ENCODE results near the gene CEP131. TPM values are rescaled to one million over a fixed set of nuclear protein-coding genes. Genes with fewer than 3 reads are reported as not detected.

The CEP131 gene
- polyA plus RNA-seq, 2 of the 4 experiments (the other 2 are of a cell fraction) = 3.3 to 11.5 TPM

DNA sequence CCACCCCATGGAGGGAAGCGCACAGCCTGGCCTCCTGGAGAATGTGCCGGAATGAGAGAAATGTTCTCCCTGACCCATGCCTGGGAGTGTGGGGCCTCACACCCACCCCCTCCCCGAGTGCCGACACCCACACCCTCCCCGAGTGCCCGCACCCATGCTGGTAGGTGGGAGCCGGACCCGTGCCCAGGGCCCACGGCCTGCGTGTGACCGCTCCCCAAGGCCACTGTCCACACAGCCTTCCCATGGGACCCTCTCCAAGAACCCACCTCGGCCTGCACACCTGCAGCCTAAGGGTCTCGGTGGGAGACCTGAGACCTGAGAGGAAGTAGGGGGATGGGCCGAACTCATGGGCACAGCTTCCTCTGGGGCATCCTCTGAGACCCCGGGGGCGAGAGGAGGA is 60.8 kb downstream of the CEP131 start:
- Histone ChIP-seq H3K9me3 (no peaks in the 10 kb centered on the region), H3K27ac (no peak overlapping the region), H3K4me1 (peaks cover 6% of the 10 kb centered on the region; the same call in 2 of the 3 replicates), H3K4me2 (no peak overlapping the region), H3K4me3 (no peak overlapping the region)
- no peak for TF ChIP-seq HOXA7 (CRISPR knock-in tag; IDR thresholded peaks at IDR 0.05)
- TF ChIP-seq ZNF302 (CRISPR knock-in tag; IDR thresholded peaks at IDR 0.05) = no peak
- WGBS (ENCODE audit: missing lambda C conversion rate) = 63% methylated on average over 7 of the region's 16 CpGs
- CTCF ChIA-PET = interaction anchor here (1.0 to 2.0 kb wide), 4 partner anchors 18 to 86 kb away, joined by 3 to 7 read pairs (median 5); no protein-coding TSS in a partner anchor
- POLR2A ChIA-PET = no interaction called here
- FAIRE-seq = no peak
- no peak for ATAC-seq
- no peak for DNase-seq (ENCODE audit: low read depth in 1 of 2, low spot score in 1 of 2)

DNA sequence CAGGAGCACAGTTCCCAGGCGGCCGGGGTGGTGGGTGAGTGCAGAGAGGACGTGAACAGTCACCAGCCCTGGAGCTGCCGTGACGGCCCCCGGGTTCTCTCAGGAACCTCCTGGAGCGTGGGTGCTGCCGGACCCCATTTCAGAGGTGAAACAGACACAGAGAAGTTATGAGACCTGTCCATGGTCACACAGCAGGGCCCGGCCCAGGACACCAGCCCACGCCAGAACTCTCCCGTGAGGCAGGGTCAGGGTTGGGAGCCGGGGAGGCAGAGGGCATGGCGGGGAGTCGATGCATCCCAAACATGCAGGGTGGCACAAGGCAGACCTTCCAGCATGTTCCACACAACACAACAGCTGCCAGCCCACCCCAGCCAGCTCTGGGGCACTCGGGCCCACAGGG is 61.2 kb downstream of the CEP131 start:
- H3K4me2 ChIP-seq = no peak overlapping the region
- no peak overlapping the region for H3K27ac ChIP-seq
- no peak for FAIRE-seq

DNA sequence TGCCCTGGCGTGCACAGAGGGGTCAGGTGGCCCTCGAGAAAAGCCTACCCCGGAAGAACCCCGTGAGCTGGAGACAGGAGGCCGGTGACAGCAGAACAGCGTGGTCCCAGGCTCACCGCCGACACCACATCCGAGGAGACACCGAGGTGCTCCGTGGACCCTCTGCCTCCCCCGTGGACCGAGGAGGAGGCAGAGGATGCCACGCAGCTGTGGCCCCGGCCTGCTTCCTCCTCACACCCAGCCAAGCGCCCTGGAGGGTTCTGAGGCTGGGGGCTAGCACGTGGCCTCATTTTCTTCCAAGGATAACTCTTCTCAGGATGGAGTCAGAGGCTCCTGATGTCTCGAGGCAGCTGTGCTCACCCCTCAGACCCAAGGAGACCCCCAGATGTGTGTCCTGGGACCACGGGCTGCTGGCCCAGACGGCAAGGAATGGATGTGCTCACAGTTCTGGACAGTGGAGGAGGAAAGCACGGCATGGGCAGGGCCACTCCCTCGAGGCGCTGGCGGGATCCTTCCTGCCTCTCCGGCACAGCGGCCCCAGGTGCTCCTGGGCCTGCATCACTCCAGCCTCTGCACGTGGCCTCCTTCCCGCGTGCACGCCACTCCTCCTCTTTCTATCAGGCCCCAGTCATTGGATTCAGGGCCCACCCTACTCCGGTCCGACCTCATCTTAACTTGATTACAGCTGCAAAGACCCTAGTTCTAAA is 61.9 kb downstream of the CEP131 start:
- no peaks in the 10 kb centered on the region for H3K9me3 ChIP-seq
- H3K4me2 ChIP-seq = no peak overlapping the region
- DNase-seq (ENCODE audit: low read depth in 1 of 2, low spot score in 1 of 2) (no peak), FAIRE-seq (no peak), ATAC-seq (0 out of 6 replicates have a peak, but pooled peaks of 1 of the 2 experiments have one; percentile 3)
- ChIA-PET CTCF (interaction anchor here (1.8 to 2.0 kb wide), 2 partner anchors 19 to 40 kb away, joined by 7 read pairs; no protein-coding TSS in a partner anchor), POLR2A (no interaction called here)
- no peak overlapping the region for H3K27ac ChIP-seq
- no peak for TF ChIP-seq CHD2 (IDR thresholded peaks at IDR 0.05; ENCODE audit: low read length, partially characterized antibody)
- no peak for TF ChIP-seq ZNF302 (CRISPR knock-in tag; IDR thresholded peaks at IDR 0.05)
- TF ChIP-seq NPAS2 (CRISPR knock-in tag; IDR thresholded peaks at IDR 0.05; ENCODE audit: borderline replicate concordance) = no peak
- TF ChIP-seq ZC3H11A (IDR thresholded peaks at IDR 0.05) = no peak
- TF ChIP-seq, protein P1, sequence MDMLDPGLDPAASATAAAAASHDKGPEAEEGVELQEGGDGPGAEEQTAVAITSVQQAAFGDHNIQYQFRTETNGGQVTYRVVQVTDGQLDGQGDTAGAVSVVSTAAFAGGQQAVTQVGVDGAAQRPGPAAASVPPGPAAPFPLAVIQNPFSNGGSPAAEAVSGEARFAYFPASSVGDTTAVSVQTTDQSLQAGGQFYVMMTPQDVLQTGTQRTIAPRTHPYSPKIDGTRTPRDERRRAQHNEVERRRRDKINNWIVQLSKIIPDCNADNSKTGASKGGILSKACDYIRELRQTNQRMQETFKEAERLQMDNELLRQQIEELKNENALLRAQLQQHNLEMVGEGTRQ (IDR thresholded peaks at IDR 0.05) = no peak
- no peak for TF ChIP-seq CEBPB (IDR thresholded peaks at IDR 0.05)
- TF ChIP-seq GATA3 (IDR thresholded peaks at IDR 0.05; ENCODE audit: borderline replicate concordance) = no peak
- TF ChIP-seq MAFK (IDR thresholded peaks at IDR 0.05; ENCODE audit: partially characterized antibody) = no peak
- no peak for TF ChIP-seq EHMT2 (IDR thresholded peaks at IDR 0.05; ENCODE audit: low read depth)
- WGBS (ENCODE audit: missing lambda C conversion rate) = 74% methylated on average over 27 of the region's 32 CpGs
- H3K4me3 ChIP-seq = no peak overlapping the region
- peaks cover 6% of the 10 kb centered on the region; the same call in 2 of the 3 replicates for H3K4me1 ChIP-seq

More for the DNA sequence above, 61.2 kb downstream of the CEP131 start:
- no peak for TF ChIP-seq CHD2 (IDR thresholded peaks at IDR 0.05; ENCODE audit: low read length, partially characterized antibody)
- TF ChIP-seq, protein P2, sequence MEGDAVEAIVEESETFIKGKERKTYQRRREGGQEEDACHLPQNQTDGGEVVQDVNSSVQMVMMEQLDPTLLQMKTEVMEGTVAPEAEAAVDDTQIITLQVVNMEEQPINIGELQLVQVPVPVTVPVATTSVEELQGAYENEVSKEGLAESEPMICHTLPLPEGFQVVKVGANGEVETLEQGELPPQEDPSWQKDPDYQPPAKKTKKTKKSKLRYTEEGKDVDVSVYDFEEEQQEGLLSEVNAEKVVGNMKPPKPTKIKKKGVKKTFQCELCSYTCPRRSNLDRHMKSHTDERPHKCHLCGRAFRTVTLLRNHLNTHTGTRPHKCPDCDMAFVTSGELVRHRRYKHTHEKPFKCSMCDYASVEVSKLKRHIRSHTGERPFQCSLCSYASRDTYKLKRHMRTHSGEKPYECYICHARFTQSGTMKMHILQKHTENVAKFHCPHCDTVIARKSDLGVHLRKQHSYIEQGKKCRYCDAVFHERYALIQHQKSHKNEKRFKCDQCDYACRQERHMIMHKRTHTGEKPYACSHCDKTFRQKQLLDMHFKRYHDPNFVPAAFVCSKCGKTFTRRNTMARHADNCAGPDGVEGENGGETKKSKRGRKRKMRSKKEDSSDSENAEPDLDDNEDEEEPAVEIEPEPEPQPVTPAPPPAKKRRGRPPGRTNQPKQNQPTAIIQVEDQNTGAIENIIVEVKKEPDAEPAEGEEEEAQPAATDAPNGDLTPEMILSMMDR (IDR thresholded peaks at IDR 0.05) = no peak
- TF ChIP-seq, protein P1 (IDR thresholded peaks at IDR 0.05) = no peak
- TF ChIP-seq CEBPB (IDR thresholded peaks at IDR 0.05) = no peak
- no peak for TF ChIP-seq KDM1A (IDR thresholded peaks at IDR 0.05; ENCODE audit: low read depth)
- TF ChIP-seq, protein P3, sequence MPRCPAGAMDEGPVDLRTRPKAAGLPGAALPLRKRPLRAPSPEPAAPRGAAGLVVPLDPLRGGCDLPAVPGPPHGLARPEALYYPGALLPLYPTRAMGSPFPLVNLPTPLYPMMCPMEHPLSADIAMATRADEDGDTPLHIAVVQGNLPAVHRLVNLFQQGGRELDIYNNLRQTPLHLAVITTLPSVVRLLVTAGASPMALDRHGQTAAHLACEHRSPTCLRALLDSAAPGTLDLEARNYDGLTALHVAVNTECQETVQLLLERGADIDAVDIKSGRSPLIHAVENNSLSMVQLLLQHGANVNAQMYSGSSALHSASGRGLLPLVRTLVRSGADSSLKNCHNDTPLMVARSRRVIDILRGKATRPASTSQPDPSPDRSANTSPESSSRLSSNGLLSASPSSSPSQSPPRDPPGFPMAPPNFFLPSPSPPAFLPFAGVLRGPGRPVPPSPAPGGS (IDR thresholded peaks at IDR 0.05) = no peak
- TF ChIP-seq ZNF302 (CRISPR knock-in tag; IDR thresholded peaks at IDR 0.05) = no peak
- TF ChIP-seq FOXS1 (CRISPR knock-in tag; IDR thresholded peaks at IDR 0.05) = no peak
- TF ChIP-seq JUNB (IDR thresholded peaks at IDR 0.05) = no peak
- no peak for TF ChIP-seq HEYL (CRISPR knock-in tag; IDR thresholded peaks at IDR 0.05)
- TF ChIP-seq RNF2 (IDR thresholded peaks at IDR 0.05; ENCODE audit: borderline replicate concordance, low read depth) = no peak
- TF ChIP-seq RFX5 (IDR thresholded peaks at IDR 0.05) = no peak
- no peak for TF ChIP-seq HDAC2 (IDR thresholded peaks at IDR 0.05)
- TF ChIP-seq FOSB (CRISPR knock-in tag; IDR thresholded peaks at IDR 0.05) = no peak
- TF ChIP-seq HOXB5 (CRISPR knock-in tag; IDR thresholded peaks at IDR 0.05) = no peak
- TF ChIP-seq, protein P4, sequence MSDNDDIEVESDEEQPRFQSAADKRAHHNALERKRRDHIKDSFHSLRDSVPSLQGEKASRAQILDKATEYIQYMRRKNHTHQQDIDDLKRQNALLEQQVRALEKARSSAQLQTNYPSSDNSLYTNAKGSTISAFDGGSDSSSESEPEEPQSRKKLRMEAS (IDR thresholded peaks at IDR 0.05) = no peak
- TF ChIP-seq CBX8 (IDR thresholded peaks at IDR 0.05) = no peak
- no peak for TF ChIP-seq POLR2A (IDR thresholded peaks at IDR 0.05; ENCODE audit: low read length)
- no peaks in the 10 kb centered on the region for H3K9me3 ChIP-seq
- H3K4me3 ChIP-seq = no peak overlapping the region
- CTCF ChIA-PET = interaction anchor here (1.0 to 2.0 kb wide), 3 partner anchors 17 to 39 kb away, joined by 3 to 7 read pairs (median 7); no protein-coding TSS in a partner anchor
- ATAC-seq (no peak), DNase-seq (ENCODE audit: low read depth in 1 of 2, low spot score in 1 of 2) (no peak)
- POLR2A ChIA-PET = no interaction called here
- peaks cover 6% of the 10 kb centered on the region; the same call in 2 of the 3 replicates for H3K4me1 ChIP-seq
- 90% methylated on average over 14 of the region's 15 CpGs for WGBS (ENCODE audit: missing lambda C conversion rate)

All from A549 (cell line).